ENCODE results near the gene CMTM4.

CMTM4 gene

DNA sequence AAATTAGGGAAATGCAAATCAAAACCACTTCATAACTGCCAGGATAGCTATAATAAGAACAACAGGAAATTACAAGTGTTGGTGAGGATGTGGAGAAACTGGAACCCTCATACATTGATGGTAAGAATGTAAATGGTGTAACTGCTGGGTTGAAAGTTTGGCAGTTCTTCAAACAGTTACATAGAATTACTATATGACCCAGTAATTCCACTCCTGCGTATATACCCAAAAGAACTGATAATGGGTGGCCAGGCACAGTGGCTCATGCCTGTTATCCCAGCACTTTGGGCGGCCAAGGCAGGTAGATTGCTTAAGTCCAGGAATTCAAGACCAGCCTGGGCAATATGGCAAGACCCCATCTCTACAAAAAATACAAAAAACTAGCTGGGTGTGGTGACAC, 4.5 kb upstream of the CMTM4 start:
- no peaks in the 10 kb centered on the region; the same call in 1 of the 2 replicates for H3K27me3 ChIP-seq (ENCODE audit: insufficient read depth, low read depth)
- H3K4me1 ChIP-seq (ENCODE audit: low read depth, poor library complexity, severe bottlenecking): peaks cover 5% of the 10 kb centered on the region
- H3K79me2 ChIP-seq (ENCODE audit: insufficient read depth, low read depth): no peaks in the 10 kb centered on the region
- H3K4me2 ChIP-seq: no peak overlapping the region
- H2AFZ ChIP-seq (ENCODE audit: low read depth): no peak overlapping the region
- no peak overlapping the region for H3K4me3 ChIP-seq (IDR thresholded peaks at IDR 0.05; ENCODE audit: insufficient read depth, low read depth, low read length)
- no peak for TF ChIP-seq CTCF (conservative IDR thresholded peaks at IDR 0.05; ENCODE audit: low read depth, low read length)
- H3K27ac ChIP-seq: no peak overlapping the region
- H4K20me1 ChIP-seq (ENCODE audit: insufficient read depth): no peaks in the 10 kb centered on the region
- H3K36me3 ChIP-seq (ENCODE audit: insufficient read depth): no peaks in the 10 kb centered on the region
- no peak overlapping the region for H3K9ac ChIP-seq

GRCh38 chr16:66699898-66700297, 3.4 kb upstream of the CMTM4 start:
- Histone ChIP-seq H3K4me2 (no peak overlapping the region), H2AFZ (ENCODE audit: low read depth) (no peak overlapping the region), H3K27ac (no peak overlapping the region), H4K20me1 (ENCODE audit: insufficient read depth) (no peaks in the 10 kb centered on the region), H3K79me2 (ENCODE audit: insufficient read depth, low read depth) (no peaks in the 10 kb centered on the region), H3K9ac (no peak overlapping the region), H3K36me3 (ENCODE audit: insufficient read depth) (no peaks in the 10 kb centered on the region), H3K4me1 (ENCODE audit: low read depth, poor library complexity, severe bottlenecking) (peaks cover 13% of the 10 kb centered on the region), H3K27me3 (ENCODE audit: insufficient read depth, low read depth) (no peaks in the 10 kb centered on the region; the same call in 1 of the 2 replicates), H3K4me3 (IDR thresholded peaks at IDR 0.05; ENCODE audit: insufficient read depth, low read depth, low read length) (no peak overlapping the region)
- no peak for TF ChIP-seq CTCF (conservative IDR thresholded peaks at IDR 0.05; ENCODE audit: low read depth, low read length)

GRCh38 chr16:66698046-66698445, 1.5 kb upstream of the CMTM4 start:
- Histone ChIP-seq H3K4me1 (ENCODE audit: low read depth, poor library complexity, severe bottlenecking) (peaks cover 13% of the 10 kb centered on the region), H3K36me3 (ENCODE audit: insufficient read depth) (no peaks in the 10 kb centered on the region), H3K79me2 (ENCODE audit: insufficient read depth, low read depth) (peaks cover 3% of the 10 kb centered on the region; the same call in 1 of the 2 replicates), H3K27ac (no peak overlapping the region), H3K4me3 (IDR thresholded peaks at IDR 0.05; ENCODE audit: insufficient read depth, low read depth, low read length) (no peak overlapping the region), H4K20me1 (ENCODE audit: insufficient read depth) (no peaks in the 10 kb centered on the region), H2AFZ (ENCODE audit: low read depth) (no peak overlapping the region), H3K9ac (no peak overlapping the region), H3K27me3 (ENCODE audit: insufficient read depth, low read depth) (no peaks in the 10 kb centered on the region; the same call in 1 of the 2 replicates), H3K4me2 (no peak overlapping the region)
- TF ChIP-seq CTCF (conservative IDR thresholded peaks at IDR 0.05; ENCODE audit: low read depth, low read length): no peak

DNA sequence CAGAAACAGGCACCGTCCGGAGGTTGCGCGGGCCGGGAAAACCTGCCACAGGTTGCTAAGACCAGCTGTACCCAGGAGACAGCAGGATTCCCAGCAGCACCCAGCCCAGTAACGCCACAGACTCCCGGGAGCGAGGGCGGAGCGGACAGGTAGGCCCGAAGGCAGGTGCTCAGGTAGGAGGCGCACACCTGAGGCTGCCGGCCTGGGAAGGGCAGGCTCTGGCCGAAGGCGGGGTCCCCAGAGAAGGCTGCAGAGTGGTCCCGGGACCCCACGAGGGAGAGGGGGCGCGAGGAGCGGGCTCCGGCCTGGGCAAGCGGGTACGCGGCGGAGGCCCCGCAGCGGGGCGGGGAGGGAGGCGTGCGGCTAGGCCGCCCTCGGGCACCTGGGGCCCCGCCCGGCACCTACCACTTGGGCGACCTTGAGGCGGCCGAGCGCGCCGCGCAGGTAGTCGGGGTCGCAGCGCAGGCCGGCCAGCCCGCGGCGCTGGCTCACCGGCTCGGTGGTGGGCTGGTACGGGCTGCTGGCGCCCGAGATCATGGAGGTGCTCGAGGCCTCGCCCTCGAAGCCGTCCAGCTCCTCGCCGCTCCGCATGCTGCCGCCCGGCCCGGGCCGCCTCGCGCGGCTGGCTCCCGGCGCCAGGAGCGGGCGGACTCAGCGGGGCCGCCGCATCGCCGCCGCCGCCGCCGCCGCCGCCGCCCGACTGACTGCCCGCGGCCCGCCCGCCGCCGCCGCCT, 441 bp downstream of the CMTM4 start:
- H3K79me2 ChIP-seq (ENCODE audit: insufficient read depth, low read depth): peaks cover 3% of the 10 kb centered on the region; the same call in 1 of the 2 replicates
- H4K20me1 ChIP-seq (ENCODE audit: insufficient read depth): no peaks in the 10 kb centered on the region
- peaks cover 13% of the 10 kb centered on the region for H3K4me1 ChIP-seq (ENCODE audit: low read depth, poor library complexity, severe bottlenecking)
- H3K27me3 ChIP-seq (ENCODE audit: insufficient read depth, low read depth): no peaks in the 10 kb centered on the region; the same call in 1 of the 2 replicates
- H3K4me3 ChIP-seq (IDR thresholded peaks at IDR 0.05; ENCODE audit: insufficient read depth, low read depth, low read length): no peak overlapping the region
- no peaks in the 10 kb centered on the region for H3K36me3 ChIP-seq (ENCODE audit: insufficient read depth)
- no peak overlapping the region for H3K27ac ChIP-seq
- H2AFZ ChIP-seq (ENCODE audit: low read depth): peak overlapping the region; percentile 52
- peak overlapping the region; percentile 55 for H3K9ac ChIP-seq
- H3K4me2 ChIP-seq: peak overlapping the region; percentile 100
- TF ChIP-seq CTCF (conservative IDR thresholded peaks at IDR 0.05; ENCODE audit: low read depth, low read length): no peak
